Lower leg skin (tissue), 4 donors: ENCODE data around the gene ISYNA1. TPM values are rescaled to one million over a fixed set of nuclear protein-coding genes. Genes with fewer than 3 reads are reported as not detected.

ENCODE experiments used
- DNase-seq, 2 donors: peaks; one replicate each; pipeline ENCODE4 v3.0.0-alpha.2; 2019; ENCODE audit warnings: low spot score in 2 of 2
- H3K4me3 ChIP-seq: fragments of 200-600 bp; sonication (generic); 2 replicates; pipeline ENCODE4 v1.5.1; 2017; ENCODE audit warnings: mild to moderate bottlenecking, low read depth; ENCODE audit not compliant: poor library complexity, severe bottlenecking
- CTCF ChIP-seq, 3 donors: fragments of 450-650 bp; IDR thresholded peaks; one replicate each; pipeline ENCODE4 v1.5.1; 2016; ENCODE audit warnings: antibody characterized with exemption in 3 of 3, mild to moderate bottlenecking in 3 of 3, moderate library complexity in 2 of 3
- POLR2A ChIP-seq, 2 donors: fragments of 450-650 bp; IDR thresholded peaks; one replicate each; pipeline ENCODE4 v1.6.1; 2016 to 2017; ENCODE audit warnings: antibody characterized with exemption in 2 of 2, mild to moderate bottlenecking in 1 of 2, moderate library complexity in 1 of 2
- WGBS, 2 donors: methylation state at CpG; one replicate each; pipeline ENCODE4 v1.1.5; 2018; 5-methylcytosine and 5-hydroxymethylcytosine counted together
- intact Hi-C: fragments of 100-400 bp; cut with DNase I; formaldehyde crosslinking; loops from one replicate; pipeline ENCODE4 v1.15.0; 2023; ENCODE audit warnings: low total_unique reads
- total RNA-seq, 4 donors: library from RNA; depleted of rRNA; stranded (reverse); fragments of >200 nt; gene quantifications; one replicate each; pipeline ENCODE4 v1.1.0, GENCODE V29; 2016

The ISYNA1 gene
- total RNA-seq, 4 donors from 2014 or later = 16.9 to 29.9 (median 22.3) TPM

- H3K4me3 ChIP-seq = no peak overlapping the region
- no peak for TF ChIP-seq POLR2A (IDR thresholded peaks at IDR 0.05)
- no peak for TF ChIP-seq CTCF (IDR thresholded peaks at IDR 0.05)
- intact Hi-C loops = no loop called here
- 47 to 62% methylated on average over 13 of the region's 13 CpGs for WGBS, 2 donors
- peak; percentile 85 to 96 for DNase-seq
Measured at GRCh38 chr19:18480006-18480691, 42.2 kb upstream of the ISYNA1 start.

- intact Hi-C loops = no loop called here
- TF ChIP-seq POLR2A (IDR thresholded peaks at IDR 0.05) (no peak), CTCF (IDR thresholded peaks at IDR 0.05) (no peak)
- WGBS, 2 donors = 43 to 68% methylated on average over 13 to 15 of the region's 17 CpGs
- no peak overlapping the region for H3K4me3 ChIP-seq
- DNase-seq = peak; percentile 87 to 98
Measured at GRCh38 chr19:18478545-18479311, 40.8 kb upstream of the ISYNA1 start.

- 79 to 95% methylated on average over 4 to 8 of the region's 8 CpGs for WGBS, 2 donors
- intact Hi-C loops = no loop called here
- TF ChIP-seq CTCF (IDR thresholded peaks at IDR 0.05) (no peak), POLR2A (IDR thresholded peaks at IDR 0.05) (no peak)
- no peak for DNase-seq
- H3K4me3 ChIP-seq = no peak overlapping the region
Measured at GRCh38 chr19:18477974-18478373, 40.0 kb upstream of the ISYNA1 start.

- H3K4me3 ChIP-seq = no peak overlapping the region
- intact Hi-C loops = no loop called here
- TF ChIP-seq CTCF (IDR thresholded peaks at IDR 0.05) = no peak
- no peak for TF ChIP-seq POLR2A (IDR thresholded peaks at IDR 0.05)
- DNase-seq = no peak
- 66 to 73% methylated on average over 24 of the region's 24 CpGs for WGBS, 2 donors
Measured at GRCh38 chr19:18477042-18477779, 39.3 kb upstream of the ISYNA1 start.

- TF ChIP-seq POLR2A (IDR thresholded peaks at IDR 0.05) (no peak), CTCF (IDR thresholded peaks at IDR 0.05) (no peak)
- H3K4me3 ChIP-seq = no peak overlapping the region
- no peak for DNase-seq
- intact Hi-C loops = no loop called here
- WGBS, 2 donors = 72 to 76% methylated on average over 14 of the region's 14 CpGs
Measured at GRCh38 chr19:18476507-18477041, 38.6 kb upstream of the ISYNA1 start.
